MCF 10A (cell line): Measurements from ENCODE around the gene BCL2L1. TPM values are rescaled to one million over a fixed set of nuclear protein-coding genes. Genes with fewer than 3 reads are reported as not detected.

ENCODE experiments used
- BruUV-seq: library from RNA; stranded (reverse); fragments of 400-500 nt; replicated peaks from 2 replicates; lab custom pipeline; 2021; lab: Mats Ljungman, UMichigan
- CTCF ChIA-PET: fragments of 300-600 bp; sonication (Branson Sonifier 250); formaldehyde crosslinking; extraction: SDS; loops from one replicate; lab custom pipeline; 2021; ENCODE audit warnings: antibody characterized with exemption, inconsistent platforms; lab: Yijun Ruan, JAX
- POLR2A ChIA-PET: fragments of 300-600, 350-650 bp; sonication (Branson Sonifier 250); formaldehyde crosslinking; extraction: SDS; loops from one replicate; lab custom pipeline; 2020; ENCODE audit warnings: antibody characterized with exemption, inconsistent platforms; lab: Yijun Ruan, JAX
- DNase-seq: peaks from one replicate; pipeline ENCODE4 v3.0.0-alpha.2; 2018; ENCODE audit not compliant: unreplicated experiment
- H3K27ac Mint-ChIP-seq: one replicate; pipeline ENCODE4 v1.8.0; 2022; ENCODE audit warnings: mild to moderate bottlenecking, low read depth, mixed read lengths; ENCODE audit not compliant: unreplicated experiment
- H3K27me3 Mint-ChIP-seq: one replicate; pipeline ENCODE4 v1.8.0; 2022; ENCODE audit warnings: mixed read lengths; ENCODE audit not compliant: insufficient read depth, unreplicated experiment
- H3K36me3 Mint-ChIP-seq: one replicate; pipeline ENCODE4 v1.8.0; 2022; ENCODE audit warnings: mild to moderate bottlenecking, moderate library complexity, mixed read lengths; ENCODE audit not compliant: insufficient read depth, unreplicated experiment
- H3K4me1 Mint-ChIP-seq: one replicate; pipeline ENCODE4 v1.8.0; 2022; ENCODE audit warnings: mixed read lengths; ENCODE audit not compliant: insufficient read depth, unreplicated experiment
- H3K4me3 Mint-ChIP-seq: one replicate; pipeline ENCODE4 v1.8.0; 2022; ENCODE audit warnings: mild to moderate bottlenecking, moderate library complexity, mixed read lengths; ENCODE audit not compliant: unreplicated experiment
- H3K9me3 Mint-ChIP-seq: one replicate; pipeline ENCODE4 v1.8.0; 2022; ENCODE audit warnings: mixed read lengths; ENCODE audit not compliant: unreplicated experiment
- intact Hi-C: fragments of 100-400 bp; cut with micrococcal nuclease; formaldehyde crosslinking; loops from 2 replicates; pipeline ENCODE4 v1.14.1; 2022
- total RNA-seq: library from RNA; stranded (reverse); gene quantifications from 2 replicates; pipeline ENCODE4 v1.2.3, GENCODE V29; 2022
- TF ChIP-seq, protein P1 (sequence below): fragments of 200-600 bp; IDR thresholded peaks from one replicate; pipeline ENCODE4 v1.8.0; 2022; ENCODE audit warnings: antibody characterized with exemption, mild to moderate bottlenecking; ENCODE audit not compliant: unreplicated experiment

The BCL2L1 gene
- total RNA-seq, 1 experiment from 2014 or later, result 156 TPM

DNA sequence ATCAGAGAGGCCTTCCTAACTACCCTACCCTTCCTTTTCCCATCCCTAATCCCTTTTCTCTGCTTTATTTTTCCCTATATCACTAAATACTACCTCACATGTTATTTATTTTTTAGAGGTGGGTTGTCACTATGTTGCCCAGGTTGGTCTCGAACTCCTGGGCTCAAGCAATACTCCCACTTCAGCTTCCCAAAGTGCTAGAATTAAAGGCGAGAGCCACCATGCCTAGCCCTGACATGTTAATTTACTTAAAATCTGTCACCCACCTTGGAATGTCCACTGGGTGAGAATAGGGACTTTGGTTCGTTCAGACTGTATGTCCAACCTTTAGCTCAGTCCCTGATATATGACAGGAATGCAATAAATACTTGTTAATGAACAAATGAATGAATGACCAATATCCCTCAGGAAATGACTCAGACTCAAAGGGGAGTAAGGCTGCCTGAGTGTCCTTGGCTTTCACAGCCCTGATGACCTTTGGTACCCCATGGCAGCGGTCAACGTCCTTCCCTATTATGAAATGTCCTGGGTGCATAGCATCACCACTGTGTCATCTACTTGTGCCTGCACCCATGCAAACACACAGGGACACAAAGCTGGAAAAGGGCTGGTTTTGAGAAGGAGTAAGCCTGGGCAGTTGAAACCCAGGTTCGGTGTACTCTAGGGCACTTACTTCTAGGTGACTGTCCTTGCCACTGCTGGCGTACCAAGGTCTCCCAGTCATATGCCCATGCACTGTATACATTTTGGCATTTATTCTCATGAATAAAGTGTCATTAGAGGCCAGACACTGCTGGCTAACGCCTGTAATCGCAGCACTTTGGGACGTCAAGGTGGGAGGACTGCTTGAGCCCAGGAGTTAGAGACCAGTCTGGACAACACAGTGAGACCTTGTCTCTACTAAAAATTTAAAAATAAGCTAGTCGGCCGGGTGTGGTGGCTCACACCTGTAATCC lies 26.5 kb downstream of the BCL2L1 start:
- BruUV-seq, result no TSS peak
- CTCF ChIA-PET, result interaction anchor here (0.7 to 21.5 kb wide), 11 partner anchors 10 to 137 kb away, joined by 3 to 429 read pairs (median 6); partner anchors contain the start of gene BCL2L1
- Mint-ChIP-seq H3K36me3 (peaks cover 36% of the 10 kb centered on the region), H3K4me3 (no peak overlapping the region), H3K27me3 (no peaks in the 10 kb centered on the region), H3K27ac (peak overlapping the region; percentile 87), H3K4me1 (peaks cover 54% of the 10 kb centered on the region), H3K9me3 (no peaks in the 10 kb centered on the region)
- TF ChIP-seq, protein P1, sequence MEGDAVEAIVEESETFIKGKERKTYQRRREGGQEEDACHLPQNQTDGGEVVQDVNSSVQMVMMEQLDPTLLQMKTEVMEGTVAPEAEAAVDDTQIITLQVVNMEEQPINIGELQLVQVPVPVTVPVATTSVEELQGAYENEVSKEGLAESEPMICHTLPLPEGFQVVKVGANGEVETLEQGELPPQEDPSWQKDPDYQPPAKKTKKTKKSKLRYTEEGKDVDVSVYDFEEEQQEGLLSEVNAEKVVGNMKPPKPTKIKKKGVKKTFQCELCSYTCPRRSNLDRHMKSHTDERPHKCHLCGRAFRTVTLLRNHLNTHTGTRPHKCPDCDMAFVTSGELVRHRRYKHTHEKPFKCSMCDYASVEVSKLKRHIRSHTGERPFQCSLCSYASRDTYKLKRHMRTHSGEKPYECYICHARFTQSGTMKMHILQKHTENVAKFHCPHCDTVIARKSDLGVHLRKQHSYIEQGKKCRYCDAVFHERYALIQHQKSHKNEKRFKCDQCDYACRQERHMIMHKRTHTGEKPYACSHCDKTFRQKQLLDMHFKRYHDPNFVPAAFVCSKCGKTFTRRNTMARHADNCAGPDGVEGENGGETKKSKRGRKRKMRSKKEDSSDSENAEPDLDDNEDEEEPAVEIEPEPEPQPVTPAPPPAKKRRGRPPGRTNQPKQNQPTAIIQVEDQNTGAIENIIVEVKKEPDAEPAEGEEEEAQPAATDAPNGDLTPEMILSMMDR, result no peak
- peak; percentile 75 for DNase-seq
- intact Hi-C loops, result no loop called here
- POLR2A ChIA-PET, result interaction anchor here (0.5 to 13.9 kb wide), 11 partner anchors 9 to 149 kb away, joined by 3 to 238 read pairs (median 7); partner anchors contain the start of genes BCL2L1 and ID1

- POLR2A ChIA-PET, result interaction anchor here (0.7 to 13.9 kb wide), 8 partner anchors 11 to 90 kb away, joined by 3 to 238 read pairs (median 22); partner anchors contain the start of genes BCL2L1 and ID1
- DNase-seq, result no peak
- Mint-ChIP-seq H3K36me3 (peaks cover 46% of the 10 kb centered on the region), H3K27ac (peak overlapping the region; percentile 87), H3K4me1 (peaks cover 51% of the 10 kb centered on the region), H3K4me3 (no peak overlapping the region), H3K9me3 (no peaks in the 10 kb centered on the region), H3K27me3 (no peaks in the 10 kb centered on the region)
- intact Hi-C loops, result no loop called here
- CTCF ChIA-PET, result interaction anchor here (0.6 to 21.5 kb wide), 9 partner anchors 9 to 979 kb away, joined by 3 to 429 read pairs (median 6); partner anchors contain the start of genes BCL2L1 and C20orf203
- TF ChIP-seq, protein P1, result no peak
- BruUV-seq, result TSS peak; percentile 10
These were observed 27.6 kb downstream of the BCL2L1 start for GRCh38 chr20:31694842-31695593.

- intact Hi-C loops, result no loop called here
- DNase-seq, result no peak
- Mint-ChIP-seq H3K27me3 (no peaks in the 10 kb centered on the region), H3K9me3 (no peaks in the 10 kb centered on the region), H3K4me3 (no peak overlapping the region), H3K27ac (no peak overlapping the region), H3K36me3 (peaks cover 46% of the 10 kb centered on the region), H3K4me1 (peaks cover 42% of the 10 kb centered on the region)
- ChIA-PET POLR2A (interaction anchor here (0.6 to 13.9 kb wide), 6 partner anchors 11 to 57 kb away, joined by 3 to 238 read pairs (median 20); partner anchors contain the start of gene BCL2L1), CTCF (interaction anchor here (0.6 to 11.9 kb wide), 7 partner anchors 16 to 980 kb away, joined by 3 to 120 read pairs (median 3); partner anchors contain the start of genes BCL2L1 and C20orf203)
- TF ChIP-seq, protein P1, result no peak
- BruUV-seq, result no TSS peak
These were observed 28.5 kb downstream of the BCL2L1 start for GRCh38 chr20:31693987-31694661.
